HG02870 (cell line): Measurements from ENCODE around the gene NCOA7.

Source experiments
- ATAC-seq: cut with Tn5 transposase; IDR thresholded peaks from one replicate; pipeline ENCODE4 v1.9.1; 2021; ENCODE audit warnings: mild to moderate bottlenecking, moderate library complexity; ENCODE audit not compliant: unreplicated experiment

NCOA7 gene, protein sequence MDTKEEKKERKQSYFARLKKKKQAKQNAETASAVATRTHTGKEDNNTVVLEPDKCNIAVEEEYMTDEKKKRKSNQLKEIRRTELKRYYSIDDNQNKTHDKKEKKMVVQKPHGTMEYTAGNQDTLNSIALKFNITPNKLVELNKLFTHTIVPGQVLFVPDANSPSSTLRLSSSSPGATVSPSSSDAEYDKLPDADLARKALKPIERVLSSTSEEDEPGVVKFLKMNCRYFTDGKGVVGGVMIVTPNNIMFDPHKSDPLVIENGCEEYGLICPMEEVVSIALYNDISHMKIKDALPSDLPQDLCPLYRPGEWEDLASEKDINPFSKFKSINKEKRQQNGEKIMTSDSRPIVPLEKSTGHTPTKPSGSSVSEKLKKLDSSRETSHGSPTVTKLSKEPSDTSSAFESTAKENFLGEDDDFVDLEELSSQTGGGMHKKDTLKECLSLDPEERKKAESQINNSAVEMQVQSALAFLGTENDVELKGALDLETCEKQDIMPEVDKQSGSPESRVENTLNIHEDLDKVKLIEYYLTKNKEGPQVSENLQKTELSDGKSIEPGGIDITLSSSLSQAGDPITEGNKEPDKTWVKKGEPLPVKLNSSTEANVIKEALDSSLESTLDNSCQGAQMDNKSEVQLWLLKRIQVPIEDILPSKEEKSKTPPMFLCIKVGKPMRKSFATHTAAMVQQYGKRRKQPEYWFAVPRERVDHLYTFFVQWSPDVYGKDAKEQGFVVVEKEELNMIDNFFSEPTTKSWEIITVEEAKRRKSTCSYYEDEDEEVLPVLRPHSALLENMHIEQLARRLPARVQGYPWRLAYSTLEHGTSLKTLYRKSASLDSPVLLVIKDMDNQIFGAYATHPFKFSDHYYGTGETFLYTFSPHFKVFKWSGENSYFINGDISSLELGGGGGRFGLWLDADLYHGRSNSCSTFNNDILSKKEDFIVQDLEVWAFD

DNA sequence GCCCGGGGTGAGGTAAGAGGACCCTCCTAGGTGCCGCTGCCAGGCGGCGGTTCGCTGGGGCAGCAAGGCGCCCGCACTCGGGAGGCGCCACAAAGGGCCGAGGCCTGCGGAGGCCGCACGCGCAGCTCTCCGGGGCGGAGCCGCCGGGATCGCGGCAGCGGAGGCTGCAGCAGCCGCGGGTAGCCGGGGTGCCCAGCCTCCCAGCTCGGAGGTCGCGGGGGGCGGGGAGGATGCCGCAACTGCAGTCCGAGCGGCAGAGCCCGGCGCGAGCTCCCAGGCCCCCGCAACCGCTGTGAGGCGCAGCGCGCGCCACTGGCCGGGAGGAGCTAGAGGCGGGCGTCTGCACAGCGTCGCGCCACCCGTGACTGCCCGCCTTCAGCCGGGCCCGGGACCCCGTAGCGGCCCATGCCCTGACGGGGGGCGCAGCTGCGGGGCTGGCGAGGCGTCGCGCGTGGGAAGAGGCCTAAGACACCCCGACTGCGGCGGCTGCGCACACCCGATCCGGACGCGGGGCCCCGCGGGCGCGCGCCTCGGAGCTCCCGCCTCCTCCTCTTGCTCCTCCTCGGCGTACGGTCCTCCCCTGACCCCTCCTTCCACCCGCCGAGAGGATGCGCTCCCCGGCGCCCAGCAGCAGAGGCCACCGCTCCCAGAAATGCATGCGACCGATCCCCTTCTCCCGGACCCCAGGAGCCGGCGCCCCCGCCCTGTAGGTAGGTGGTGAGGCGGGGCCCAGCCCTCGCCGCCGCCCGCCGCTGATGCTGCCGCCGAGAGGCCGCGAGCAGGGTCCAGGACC lies at the start of gene NCOA7:
Gene NCOA7 (plus strand): TSS at position 603 of the 793 bp plus-strand sequence. CDS start 24,395 bp downstream, outside the sequence.
- peak; percentile 77 for ATAC-seq

DNA sequence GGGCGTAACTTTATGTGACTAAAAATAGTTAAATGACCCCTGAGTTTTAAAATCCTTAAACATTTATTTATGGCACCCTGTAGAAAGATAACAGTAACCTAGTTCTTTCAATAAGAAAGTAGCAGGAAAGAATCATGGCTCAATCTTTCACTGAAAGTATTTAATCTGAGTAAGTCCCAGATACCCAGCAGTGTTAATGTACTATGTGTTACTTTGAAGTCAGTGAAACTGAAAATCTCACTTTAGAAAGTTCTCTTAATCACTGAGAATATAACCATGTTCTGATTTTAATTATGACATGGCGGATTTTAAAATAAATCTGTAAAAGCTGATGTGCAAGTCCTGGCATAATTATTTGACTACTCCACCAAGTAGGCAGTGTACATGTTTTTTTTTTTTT lies 49.4 kb upstream of the NCOA7 start:
- peak; percentile 40 for ATAC-seq

DNA sequence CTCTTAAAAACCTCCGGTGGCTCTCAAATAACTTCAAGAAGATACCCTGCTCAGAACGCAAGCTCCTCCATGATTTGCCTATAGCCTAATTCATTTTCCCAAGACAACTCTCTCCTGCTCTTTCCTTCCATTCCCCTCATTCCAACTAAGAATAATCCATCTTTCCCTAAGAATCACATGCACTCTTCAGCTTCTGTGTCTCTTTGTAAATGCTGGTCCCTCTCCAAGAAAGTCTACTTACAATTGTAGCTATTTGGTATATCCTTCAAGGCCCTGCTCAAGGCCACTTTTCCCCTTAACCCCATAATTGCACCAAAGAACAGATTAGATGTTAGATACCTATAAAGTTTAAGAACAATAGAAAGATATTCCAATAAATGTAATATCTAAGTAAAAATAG lies 48.7 kb upstream of the NCOA7 start:
- ATAC-seq = no peak

DNA sequence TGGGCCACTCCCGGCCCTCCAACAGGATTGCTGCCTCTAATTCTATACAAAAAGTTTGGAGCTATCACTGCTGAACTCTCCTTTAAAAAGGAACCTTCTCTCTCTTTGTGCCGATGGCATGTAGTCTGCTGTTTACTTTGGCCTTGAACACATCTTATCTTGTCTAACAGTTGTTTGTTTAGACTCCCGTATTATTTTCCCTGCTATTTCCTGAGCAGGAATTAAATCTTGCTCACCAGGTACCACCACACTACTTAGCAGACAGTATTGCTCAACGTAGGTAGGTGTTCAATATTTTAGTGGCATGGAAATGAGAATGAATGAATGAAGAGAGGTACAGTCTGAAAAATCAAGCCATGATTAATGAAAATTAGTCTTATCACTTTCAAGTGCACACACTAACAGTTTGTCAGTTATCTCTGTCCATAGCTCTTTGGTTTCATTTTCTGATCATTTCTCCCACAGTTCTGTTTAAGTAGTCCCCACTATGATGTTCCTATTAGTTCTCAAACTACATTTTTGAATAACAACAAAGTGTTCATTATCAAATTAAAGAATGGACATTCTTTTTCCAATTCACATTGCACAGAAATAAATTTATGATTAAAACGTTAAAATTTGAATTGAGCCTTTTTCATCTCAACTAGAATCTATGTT lies 48.2 kb upstream of the NCOA7 start:
- ATAC-seq = no peak

DNA sequence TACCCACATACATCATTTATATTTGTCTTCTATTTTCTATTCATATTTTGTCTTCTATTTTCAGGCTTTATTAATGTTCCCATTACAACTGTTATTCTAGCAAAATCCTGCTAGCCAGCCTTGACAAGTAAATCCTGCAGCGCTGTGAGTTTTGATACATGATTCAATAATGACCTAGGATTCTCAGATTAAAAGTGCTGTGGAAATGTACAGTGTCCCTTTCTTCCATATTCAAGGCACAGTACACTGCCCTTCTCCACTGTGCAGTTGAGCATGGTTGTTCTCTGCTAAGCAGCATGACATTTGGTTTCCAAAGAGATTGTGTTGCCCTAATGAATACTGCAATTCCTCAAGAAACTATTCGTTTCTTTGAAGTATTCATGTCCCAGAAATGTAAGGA lies 47.2 kb upstream of the NCOA7 start:
- ATAC-seq = no peak

DNA sequence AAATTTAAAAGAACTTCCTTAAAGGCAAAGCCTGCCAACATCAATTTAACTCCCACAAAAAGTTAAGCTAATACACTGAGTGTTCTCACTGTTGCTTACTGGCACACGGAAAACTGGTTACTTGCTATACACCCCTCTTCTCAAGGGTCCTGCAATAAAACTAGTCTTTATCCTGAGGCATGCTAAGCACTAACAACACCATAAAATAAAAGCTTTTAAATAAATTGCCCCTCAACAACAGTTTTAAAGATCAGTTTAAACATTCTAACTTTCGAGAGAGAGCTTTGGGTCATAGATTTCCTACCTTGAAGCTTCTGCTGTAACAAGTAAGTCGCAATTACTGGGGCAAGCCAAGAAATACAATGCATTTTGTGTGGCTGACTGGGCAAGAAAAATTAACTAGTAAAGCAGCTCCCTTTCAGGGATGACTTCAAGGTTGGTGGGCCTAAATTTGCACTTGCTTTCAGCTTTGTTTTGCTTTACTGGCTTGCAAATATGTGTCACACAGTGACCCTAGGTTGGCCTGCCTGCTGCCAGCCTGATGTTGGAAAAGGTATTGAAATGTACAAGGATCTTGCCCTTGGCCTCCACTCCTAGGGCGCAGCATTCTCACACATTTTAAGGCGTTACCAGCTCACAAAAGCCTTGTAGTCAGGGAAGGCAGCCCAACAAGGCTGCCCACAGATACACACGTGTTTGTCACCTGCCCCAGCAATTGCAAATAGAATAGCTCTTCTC lies 45.3 kb upstream of the NCOA7 start:
- no peak for ATAC-seq

DNA sequence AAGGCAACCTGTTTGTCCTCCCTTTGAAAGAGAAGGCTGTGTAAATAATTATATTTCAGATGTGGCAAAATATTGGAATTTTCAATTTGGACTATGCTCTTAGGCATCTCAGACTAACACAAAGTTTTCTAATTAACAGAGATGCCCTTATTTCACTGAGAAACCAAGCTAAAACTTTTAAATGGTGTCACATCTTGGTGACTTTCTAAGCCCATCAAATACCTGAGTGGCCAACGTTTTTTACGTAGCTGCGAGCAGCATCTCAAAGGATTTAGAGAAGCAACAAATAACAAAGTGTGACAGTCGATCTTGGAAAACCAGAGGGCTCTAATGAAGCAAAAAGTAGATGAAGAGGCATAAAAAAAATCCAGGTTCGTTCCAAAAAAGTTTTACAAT lies 44.7 kb upstream of the NCOA7 start:
- ATAC-seq = no peak

DNA sequence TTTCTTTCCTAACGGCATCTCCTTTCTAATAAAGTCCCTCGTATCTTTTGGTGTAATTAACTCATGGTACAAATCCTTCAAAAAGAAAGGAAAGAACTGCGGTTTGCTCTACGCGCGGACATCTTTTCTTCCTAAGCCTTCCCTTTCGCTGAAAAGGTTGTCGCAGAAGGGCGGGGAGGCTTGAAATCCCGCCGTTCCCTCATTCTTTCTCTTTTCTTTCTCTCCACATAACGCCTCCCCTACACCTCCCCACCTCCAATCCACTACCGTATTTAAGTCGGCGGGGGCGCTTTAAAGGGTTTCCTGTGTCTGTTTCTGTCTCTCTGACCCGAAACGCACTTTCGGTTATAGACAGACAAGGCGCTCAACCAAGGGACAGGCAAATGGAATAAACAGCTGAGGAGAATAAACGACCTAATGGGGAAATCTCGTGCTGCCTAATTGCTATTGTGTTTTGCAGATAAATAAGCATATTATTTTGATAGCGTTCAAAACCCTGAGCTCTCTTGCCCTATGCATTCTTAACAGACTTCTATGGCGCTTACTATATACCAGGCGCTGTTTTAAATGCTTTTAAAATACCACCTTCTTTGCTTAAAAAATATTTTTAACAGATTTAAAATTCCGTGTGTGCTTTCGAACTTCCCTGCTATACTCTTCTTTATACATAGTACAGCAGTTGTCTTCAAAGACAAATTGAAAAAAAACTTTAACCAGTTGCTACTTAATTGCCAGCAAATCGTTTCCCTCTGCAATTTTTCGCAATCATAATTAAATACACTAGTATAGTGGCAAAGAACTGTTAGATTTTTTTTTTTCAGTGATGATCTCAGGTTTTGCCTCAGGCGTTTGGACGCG lies 43.8 kb upstream of the NCOA7 start:
- peak; percentile 51 for ATAC-seq

DNA sequence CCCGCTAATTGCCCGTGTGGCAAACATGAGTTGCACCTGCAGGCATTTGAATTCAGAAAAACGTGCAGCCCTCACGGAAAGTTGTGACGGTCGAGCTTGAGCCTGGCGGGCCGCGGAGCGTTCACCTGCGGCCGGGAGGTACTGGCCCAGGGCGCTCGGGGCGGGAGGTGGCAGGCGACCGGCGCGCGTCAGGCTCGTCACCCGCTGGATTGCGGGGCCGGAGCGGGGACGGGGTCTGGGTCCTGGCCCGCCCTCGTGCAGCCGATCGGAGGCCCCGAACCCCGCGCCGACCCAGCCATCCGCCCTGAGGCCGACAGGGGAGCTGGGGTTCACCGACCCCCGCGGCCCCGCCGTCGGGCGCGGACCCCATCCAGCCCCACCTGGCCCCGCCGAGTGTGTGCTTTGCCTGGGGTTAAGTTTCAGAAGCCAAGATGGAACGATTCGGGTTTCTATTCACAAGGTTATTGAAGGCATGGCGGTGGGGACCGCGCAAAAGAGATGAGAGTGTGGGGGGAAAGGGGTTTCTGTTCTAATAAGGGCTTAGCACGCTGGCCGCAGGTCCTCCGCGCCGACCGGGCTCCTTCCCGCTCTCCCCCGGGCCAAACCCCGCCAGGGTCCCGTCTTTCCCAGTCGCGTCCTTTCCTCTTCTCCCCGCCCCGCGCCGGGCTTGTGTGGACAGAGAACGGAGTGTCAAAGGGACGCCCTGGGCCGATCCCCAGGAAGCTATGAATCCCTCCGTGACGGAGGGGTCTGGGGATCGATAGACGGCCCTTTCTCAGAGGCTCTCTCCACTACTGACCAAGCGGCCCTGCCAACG lies 43.0 kb upstream of the NCOA7 start:
- ATAC-seq = no peak

DNA sequence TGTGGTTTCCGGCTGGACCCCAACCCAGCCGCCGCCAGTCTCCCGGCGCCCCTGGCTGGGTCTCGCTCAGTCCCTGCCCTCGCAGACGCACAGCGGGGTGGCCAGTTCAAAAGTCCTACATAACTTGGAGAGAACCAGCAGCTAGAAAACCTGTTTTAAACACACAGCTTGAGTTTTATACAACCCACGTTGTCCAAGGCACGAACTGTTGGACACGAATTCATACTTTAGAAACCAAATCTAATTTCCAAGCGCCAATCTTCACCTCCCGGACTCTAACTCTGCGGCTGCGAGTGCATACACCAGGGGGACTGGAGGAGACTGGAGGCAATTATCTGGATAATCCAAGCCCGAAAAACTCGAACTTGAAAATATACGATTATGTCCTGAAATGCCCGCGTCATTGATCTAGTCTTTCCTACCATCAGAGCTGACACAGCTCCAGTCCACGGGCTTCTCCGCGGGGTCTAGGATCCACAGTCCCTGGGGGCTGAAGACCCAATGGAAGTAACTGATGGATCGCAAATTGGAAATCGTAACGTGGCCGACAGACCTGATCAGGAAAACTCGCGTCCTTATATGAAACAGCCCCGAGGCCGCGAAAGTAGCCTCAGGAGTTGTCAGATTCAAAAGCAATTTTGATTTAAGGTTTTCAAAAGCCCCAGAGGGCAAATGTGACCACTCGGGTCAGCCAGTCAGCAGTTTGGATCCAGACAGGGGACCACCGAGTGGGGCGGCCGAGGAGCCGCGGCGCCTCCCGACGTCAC lies 42.2 kb upstream of the NCOA7 start:
- no peak for ATAC-seq

DNA sequence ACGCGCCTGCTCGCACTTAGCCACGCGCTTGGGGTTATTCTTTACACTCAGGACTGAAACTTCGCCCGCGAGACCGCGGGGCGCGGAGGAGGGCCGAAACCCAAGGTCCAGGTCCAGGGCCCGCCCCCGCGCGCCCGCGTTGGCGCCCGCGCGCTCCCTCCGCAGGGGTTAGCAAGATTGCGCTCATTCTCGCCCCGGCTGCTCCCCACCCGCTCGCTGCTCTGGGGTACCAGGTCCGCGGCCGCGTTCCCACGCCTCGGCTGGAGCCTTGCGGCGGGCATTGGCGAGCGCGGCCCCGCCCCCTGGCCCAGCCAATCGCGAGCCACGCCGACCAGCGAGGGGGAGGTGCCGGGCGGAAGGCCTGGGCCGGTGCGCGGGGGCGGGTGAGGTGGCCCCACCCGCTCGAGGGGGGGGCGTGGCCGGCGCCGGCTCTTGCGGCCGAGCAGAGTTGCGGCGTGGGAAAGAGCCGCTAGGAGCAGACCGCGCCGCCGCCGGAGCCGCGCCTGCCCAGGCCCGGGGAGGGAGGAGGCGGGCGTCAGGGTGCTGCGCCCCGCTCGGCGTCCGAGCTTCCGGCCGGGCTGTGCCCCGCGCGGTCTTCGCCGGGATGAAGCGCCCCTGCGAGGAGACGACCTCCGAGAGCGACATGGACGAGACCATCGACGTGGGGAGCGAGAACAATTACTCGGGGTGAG lies 41.4 kb upstream of the NCOA7 start, which contains the start of gene HEY2:
Gene HEY2 (plus strand): TSS at position 460 of the 692 bp plus-strand sequence. CDS start 145 bp downstream, at position 605.
- ATAC-seq = peak; percentile 76

DNA sequence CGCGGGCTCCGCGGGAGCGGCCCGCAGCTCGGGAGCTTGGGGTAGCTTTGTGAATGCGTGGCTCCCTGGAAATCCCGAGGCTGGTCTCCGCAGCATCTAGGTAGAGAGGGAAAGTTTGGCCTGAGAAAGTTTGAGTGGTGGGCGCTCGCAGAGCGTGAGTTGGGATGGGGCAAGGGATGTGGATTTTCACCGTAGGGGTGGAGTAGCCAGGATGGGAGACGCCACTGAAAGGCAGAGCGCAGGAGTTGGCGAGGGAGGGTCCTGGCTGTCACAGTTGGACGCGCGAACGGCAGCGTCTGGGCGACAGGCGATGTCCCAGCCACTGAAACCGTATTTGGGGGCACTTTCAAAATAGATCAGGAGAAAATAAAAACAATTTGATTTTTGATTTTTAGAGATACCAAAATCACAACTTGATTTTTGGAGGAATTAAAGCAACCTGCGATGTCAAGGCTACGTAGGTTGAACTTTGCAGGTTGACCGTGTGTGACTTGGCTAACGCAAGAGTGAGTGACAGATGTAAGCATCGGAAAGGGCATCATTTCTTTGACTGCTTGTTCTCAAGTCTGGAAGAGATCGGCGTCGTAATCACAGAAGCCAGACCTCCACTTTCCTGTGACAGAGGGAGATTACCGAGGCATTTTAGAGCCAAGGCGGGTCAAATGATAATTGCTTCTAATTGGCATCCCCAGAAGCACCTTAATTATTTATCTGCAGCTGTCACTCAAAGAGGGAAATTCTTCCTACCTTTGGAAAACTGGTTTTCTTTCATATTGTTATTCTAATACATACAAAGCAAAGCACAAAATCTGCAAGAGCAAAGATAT lies 40.7 kb upstream of the NCOA7 start:
- ATAC-seq = no peak

DNA sequence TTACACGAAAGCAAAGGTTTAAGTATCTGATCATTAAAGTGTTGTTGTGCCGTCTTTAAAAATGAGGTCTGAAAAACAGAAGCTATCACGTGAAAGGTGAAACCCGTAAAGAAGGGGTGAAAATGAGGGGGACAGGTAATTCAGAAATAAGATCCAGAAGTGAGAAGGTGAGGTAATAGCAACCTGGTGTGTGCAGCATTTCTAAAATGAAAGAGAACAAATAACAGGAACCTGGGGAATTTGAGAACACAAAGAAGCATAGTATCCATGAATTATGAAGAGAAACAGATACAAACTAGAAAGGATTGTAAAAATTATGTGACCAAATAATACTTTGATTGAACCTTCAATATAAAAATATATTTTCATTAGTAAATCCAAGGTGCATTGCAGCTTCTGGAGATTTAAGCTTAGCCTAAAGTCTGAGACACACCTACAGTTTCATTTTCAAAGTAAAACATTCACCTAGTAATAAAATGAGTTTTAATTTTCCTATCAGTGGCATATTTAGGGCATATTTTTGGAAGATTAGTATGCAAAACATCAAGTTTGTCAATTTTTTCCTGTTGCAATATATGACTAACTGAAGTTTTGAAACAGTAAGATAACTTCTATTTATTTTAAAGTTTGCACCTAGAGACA lies 39.9 kb upstream of the NCOA7 start:
- ATAC-seq = no peak

DNA sequence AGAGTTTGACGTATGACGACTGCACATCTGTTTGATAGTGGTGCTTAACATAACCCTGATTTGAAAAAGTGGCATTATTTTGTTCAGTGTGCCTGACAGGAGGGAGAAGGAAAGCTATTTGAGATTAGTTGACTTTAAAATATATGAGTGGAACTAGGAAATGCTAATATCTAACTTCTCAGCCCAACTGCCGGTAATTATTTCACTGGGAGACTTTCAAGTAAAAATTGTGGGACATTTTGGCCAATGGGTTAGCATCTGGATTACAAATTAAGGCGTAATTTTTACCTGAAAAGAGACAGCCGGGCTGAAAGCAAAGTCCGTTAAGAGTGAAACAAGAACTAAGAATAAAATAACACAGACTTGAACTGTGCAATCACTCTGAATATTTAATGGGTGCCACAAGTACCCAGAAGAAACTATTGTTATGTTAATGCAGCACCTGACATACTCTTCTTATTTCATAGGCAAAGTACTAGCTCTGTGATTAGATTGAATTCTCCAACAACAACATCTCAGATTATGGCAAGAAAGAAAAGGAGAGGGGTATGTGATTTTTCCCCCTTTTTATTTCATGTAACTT lies 39.3 kb upstream of the NCOA7 start:
- no peak for ATAC-seq

DNA sequence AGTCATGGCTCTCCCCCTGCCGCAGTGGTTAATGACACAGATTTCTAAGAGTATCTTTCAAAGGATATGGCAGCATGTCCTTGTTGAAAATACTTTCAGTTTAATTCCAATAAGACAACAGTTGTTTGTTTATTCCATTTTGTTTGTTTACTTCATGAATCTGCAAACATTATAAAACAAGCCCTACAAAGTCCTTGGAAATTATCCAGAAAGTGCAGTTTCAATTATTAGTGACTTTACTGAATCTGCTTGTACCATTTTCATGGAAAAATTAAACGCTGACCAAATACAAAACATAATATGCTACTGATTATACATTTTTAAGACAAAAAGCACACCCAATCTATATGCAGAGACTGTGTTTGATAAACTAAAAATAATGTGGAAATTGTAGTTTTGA lies 38.0 kb upstream of the NCOA7 start:
- no peak for ATAC-seq
